HG03354 (cell line): ENCODE data around the gene THAP2.
"Not testable (repeated sequence)": the region's sequence is repeated elsewhere in the genome, so short reads cannot be mapped to it uniquely, and the experiment has no call there.

Experiments
- ATAC-seq: cut with Tn5 transposase; IDR thresholded peaks from one replicate; pipeline ENCODE4 v1.9.1; 2021; ENCODE audit warnings: mild to moderate bottlenecking; ENCODE audit not compliant: unreplicated experiment, poor library complexity, severe bottlenecking

The THAP2 gene

GRCh38 chr12:71694099-71694820 is 30.2 kb downstream of the THAP2 start:
- peak; percentile 90 for ATAC-seq

GRCh38 chr12:71695782-71696181 is 31.7 kb downstream of the THAP2 start:
- ATAC-seq, result no peak

- not testable (repeated sequence) for ATAC-seq
Measured at GRCh38 chr12:71702181-71702580, 38.1 kb downstream of the THAP2 start.

- no peak for ATAC-seq
Measured at GRCh38 chr12:71702590-71702989, 38.5 kb downstream of the THAP2 start.

- ATAC-seq, result no peak
Measured at GRCh38 chr12:71703206-71703605, 39.1 kb downstream of the THAP2 start.

- ATAC-seq, result no peak
Measured at GRCh38 chr12:71704920-71705319, 40.8 kb downstream of the THAP2 start.

GRCh38 chr12:71708658-71709057 is 44.6 kb downstream of the THAP2 start:
- no peak for ATAC-seq

GRCh38 chr12:71710276-71711125 is 46.4 kb downstream of the THAP2 start:
- no peak for ATAC-seq

GRCh38 chr12:71718611-71719010 is 54.5 kb downstream of the THAP2 start:
- ATAC-seq, result no peak

GRCh38 chr12:71719647-71720370 is 55.7 kb downstream of the THAP2 start:
- no peak for ATAC-seq

- no peak for ATAC-seq
Measured at GRCh38 chr12:71721783-71722505, 57.8 kb downstream of the THAP2 start.

- no peak for ATAC-seq
Measured at GRCh38 chr12:71725011-71725410, 60.9 kb downstream of the THAP2 start.

GRCh38 chr12:71726548-71726947 is 62.4 kb downstream of the THAP2 start:
- ATAC-seq, result no peak

GRCh38 chr12:71727958-71728357 is 63.9 kb downstream of the THAP2 start:
- ATAC-seq, result no peak
